SU-DHL-6 (cell line): ENCODE measurements around the gene MDP1.
A peak's percentile ranks its signal among the peaks of the same experiment; 100 is the strongest.

Experiments used
- H2AFZ ChIP-seq: fragments of 200-600 bp; sonication (generic); 2 replicates; pipeline ENCODE4 v1.6.1; 2014; ENCODE audit warnings: low read depth, mild to moderate bottlenecking, moderate library complexity, mixed read lengths, antibody characterized with exemption, low read length; ENCODE audit not compliant: severe bottlenecking
- H3F3A ChIP-seq: fragments of 200-600 bp; shearing (Covaris generic); 2 replicates; pipeline ENCODE4 v1.6.0; 2016; ENCODE audit warnings: antibody characterized with exemption, mild to moderate bottlenecking; ENCODE audit not compliant: insufficient read depth
- H3K27ac ChIP-seq: fragments of 200-600 bp; sonication (generic); 2 replicates; pipeline ENCODE4 v1.5.1; 2016; ENCODE audit warnings: low read depth, mild to moderate bottlenecking, low read length, moderate library complexity, mixed read lengths
- H3K27me3 ChIP-seq: fragments of 200-600 bp; sonication (generic), shearing (Covaris generic); 2 replicates; pipeline ENCODE4 v1.6.0; 2014; ENCODE audit warnings: mild to moderate bottlenecking, low read length
- H3K36me3 ChIP-seq: fragments of 200-600 bp; sonication (generic); 2 replicates; pipeline ENCODE4 v1.6.1; 2014; ENCODE audit warnings: mild to moderate bottlenecking, low read length, mixed read lengths
- H3K4me2 ChIP-seq: fragments of 300-600, 200-600 bp; shearing (Covaris generic), sonication (generic); 2 replicates; pipeline ENCODE4 v1.6.0; 2014; ENCODE audit warnings: low read length, low read depth, mild to moderate bottlenecking; ENCODE audit not compliant: poor library complexity, severe bottlenecking
- H3K4me3 ChIP-seq: fragments of 200-600 bp; sonication (generic); 2 replicates; pipeline ENCODE4 v1.5.1; 2014; ENCODE audit warnings: antibody characterized with exemption, low read length, mild to moderate bottlenecking, mixed read lengths; ENCODE audit not compliant: insufficient read depth, poor library complexity, severe bottlenecking
- H3K79me2 ChIP-seq: fragments of 200-600 bp; sonication (generic); 2 replicates; pipeline ENCODE4 v1.6.1; 2014; ENCODE audit warnings: mild to moderate bottlenecking, low read length, moderate library complexity; ENCODE audit not compliant: insufficient read depth
- H3K9ac ChIP-seq: fragments of 200-600 bp; sonication (generic); 2 replicates; pipeline ENCODE4 v1.7.0; 2014; ENCODE audit warnings: mild to moderate bottlenecking, low read length
- H3K9me2 ChIP-seq: fragments of 200-600 bp; sonication (generic); replicated peaks from 2 replicates; pipeline ENCODE4 v1.6.1; 2014; ENCODE audit warnings: low read length; ENCODE audit not compliant: insufficient read depth
- H3K9me3 ChIP-seq: fragments of 200-600 bp; sonication (generic); 2 replicates; pipeline ENCODE4 v1.6.1; 2014; ENCODE audit warnings: low read length, mixed read lengths; ENCODE audit not compliant: insufficient read depth
- H4K20me1 ChIP-seq: fragments of 200-600 bp; sonication (generic); 2 replicates; pipeline ENCODE4 v1.6.1; 2014; ENCODE audit warnings: low read depth, mild to moderate bottlenecking, antibody characterized with exemption, low read length, moderate library complexity, mixed read lengths
- EZH2phosphoT487 ChIP-seq: fragments of 200-600 bp; sonication (generic), shearing (Covaris generic); conservative IDR thresholded peaks from 2 replicates; pipeline ENCODE4 v1.6.1; 2018; ENCODE audit warnings: mild to moderate bottlenecking, antibody characterized with exemption, low read length, moderate library complexity, mixed read lengths
- TF ChIP-seq, protein P1 (sequence below): fragments of 200-600 bp; sonication (generic); IDR thresholded peaks from one replicate; pipeline ENCODE4 v1.5.1; 2017; ENCODE audit warnings: antibody characterized with exemption, mild to moderate bottlenecking, low read length, moderate library complexity; ENCODE audit not compliant: insufficient read depth, poor library complexity, severe bottlenecking

Gene MDP1

DNA sequence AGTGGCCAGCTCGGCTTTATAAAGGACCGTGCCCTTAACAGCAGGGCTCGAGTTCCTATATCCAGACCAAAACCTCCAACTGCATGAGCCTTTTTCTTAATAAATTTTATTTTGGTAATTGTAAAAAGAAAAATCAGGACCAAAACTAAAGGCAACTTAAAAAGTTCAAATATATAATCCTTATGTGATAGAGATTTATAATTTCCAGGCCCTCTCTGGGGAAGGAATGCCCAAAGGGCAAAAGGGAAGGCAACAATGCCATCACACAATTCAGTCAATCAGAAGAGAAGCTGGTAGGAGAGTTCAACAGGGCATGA, 26.8 kb downstream of the MDP1 start:
- Histone ChIP-seq H3K9ac (peak overlapping the region; percentile 72), H3K9me2 (no peaks in the 10 kb centered on the region), H3K4me2 (peak overlapping the region; percentile 71), H3K79me2 (peaks cover under 1% of the 10 kb centered on the region; the same call in 1 of the 2 replicates), H3K9me3 (no peaks in the 10 kb centered on the region), H3K36me3 (no peaks in the 10 kb centered on the region), H3K4me3 (peak overlapping the region; percentile 81), H3K27ac (peak overlapping the region; percentile 63), H3F3A (peaks cover 14% of the 10 kb centered on the region), H3K27me3 (no peaks in the 10 kb centered on the region), H2AFZ (peak overlapping the region; percentile 56), H4K20me1 (no peaks in the 10 kb centered on the region)
- TF ChIP-seq EZH2phosphoT487 = no peak
- TF ChIP-seq, protein P1, sequence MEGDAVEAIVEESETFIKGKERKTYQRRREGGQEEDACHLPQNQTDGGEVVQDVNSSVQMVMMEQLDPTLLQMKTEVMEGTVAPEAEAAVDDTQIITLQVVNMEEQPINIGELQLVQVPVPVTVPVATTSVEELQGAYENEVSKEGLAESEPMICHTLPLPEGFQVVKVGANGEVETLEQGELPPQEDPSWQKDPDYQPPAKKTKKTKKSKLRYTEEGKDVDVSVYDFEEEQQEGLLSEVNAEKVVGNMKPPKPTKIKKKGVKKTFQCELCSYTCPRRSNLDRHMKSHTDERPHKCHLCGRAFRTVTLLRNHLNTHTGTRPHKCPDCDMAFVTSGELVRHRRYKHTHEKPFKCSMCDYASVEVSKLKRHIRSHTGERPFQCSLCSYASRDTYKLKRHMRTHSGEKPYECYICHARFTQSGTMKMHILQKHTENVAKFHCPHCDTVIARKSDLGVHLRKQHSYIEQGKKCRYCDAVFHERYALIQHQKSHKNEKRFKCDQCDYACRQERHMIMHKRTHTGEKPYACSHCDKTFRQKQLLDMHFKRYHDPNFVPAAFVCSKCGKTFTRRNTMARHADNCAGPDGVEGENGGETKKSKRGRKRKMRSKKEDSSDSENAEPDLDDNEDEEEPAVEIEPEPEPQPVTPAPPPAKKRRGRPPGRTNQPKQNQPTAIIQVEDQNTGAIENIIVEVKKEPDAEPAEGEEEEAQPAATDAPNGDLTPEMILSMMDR = no peak

DNA sequence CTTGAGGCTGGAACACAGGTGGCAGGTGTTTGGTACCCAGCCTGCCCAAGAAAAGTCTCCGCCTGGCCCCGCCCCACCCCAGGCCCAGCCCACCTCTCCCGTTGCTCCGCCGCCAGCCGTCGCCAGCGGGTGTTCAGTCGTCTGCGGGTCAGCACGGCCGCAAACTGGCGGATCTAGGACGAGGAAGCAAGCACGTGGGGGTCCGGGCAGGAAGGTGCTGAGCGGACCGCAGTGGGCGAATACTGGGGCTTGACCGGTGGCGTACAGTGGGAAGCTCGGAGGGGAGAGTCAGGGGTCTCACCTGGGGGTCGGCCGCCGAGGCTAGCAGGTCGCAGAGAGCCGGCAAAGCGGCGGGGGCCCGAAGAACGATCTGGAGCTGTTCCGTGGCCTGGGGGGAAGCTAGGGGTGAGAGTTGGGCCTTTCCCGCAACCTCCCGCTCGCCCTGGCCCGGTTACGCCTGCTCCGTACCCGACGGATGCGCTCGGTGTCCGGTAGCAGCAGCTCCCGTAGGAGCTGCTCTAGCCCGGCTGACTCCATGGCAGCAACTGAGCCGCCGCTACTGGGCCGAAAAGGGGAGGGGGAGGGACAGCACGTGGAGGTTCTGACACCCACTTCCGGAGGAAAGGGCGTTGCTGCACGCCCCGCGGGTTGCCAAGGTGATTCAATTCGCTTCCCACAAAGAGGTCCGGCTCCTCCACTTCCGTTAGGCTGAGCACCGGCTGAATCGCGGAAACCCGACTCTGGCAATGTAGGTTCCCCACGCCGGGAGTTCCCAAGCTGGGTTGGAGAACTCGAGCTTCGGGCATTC, 27.4 kb downstream of the MDP1 start, which contains the start of gene IPO4:
Gene IPO4, minus strand, starts transcription at position 566 of the 808 bp plus-strand sequence. Its CDS starts 29 bp downstream, at position 537.
- no peaks in the 10 kb centered on the region for H3K9me2 ChIP-seq
- H3K9ac ChIP-seq = peak within 1 kb of the TSS; percentile 72
- H3K4me2 ChIP-seq = peak within 1 kb of the TSS; percentile 71
- TF ChIP-seq, protein P1 = no peak
- TF ChIP-seq EZH2phosphoT487 = no peak
- peaks cover 14% of the 10 kb centered on the region for H3F3A ChIP-seq
- no peaks in the 10 kb centered on the region for H3K27me3 ChIP-seq
- H3K36me3 ChIP-seq = no peaks in the 10 kb centered on the region
- peak within 1 kb of the TSS; percentile 56 for H2AFZ ChIP-seq
- no peaks in the 10 kb centered on the region for H3K79me2 ChIP-seq
- H3K9me3 ChIP-seq = no peaks in the 10 kb centered on the region
- H3K4me3 ChIP-seq = peak within 1 kb of the TSS; percentile 81
- H3K27ac ChIP-seq = peak within 1 kb of the TSS; percentile 63
- no peaks in the 10 kb centered on the region for H4K20me1 ChIP-seq

DNA sequence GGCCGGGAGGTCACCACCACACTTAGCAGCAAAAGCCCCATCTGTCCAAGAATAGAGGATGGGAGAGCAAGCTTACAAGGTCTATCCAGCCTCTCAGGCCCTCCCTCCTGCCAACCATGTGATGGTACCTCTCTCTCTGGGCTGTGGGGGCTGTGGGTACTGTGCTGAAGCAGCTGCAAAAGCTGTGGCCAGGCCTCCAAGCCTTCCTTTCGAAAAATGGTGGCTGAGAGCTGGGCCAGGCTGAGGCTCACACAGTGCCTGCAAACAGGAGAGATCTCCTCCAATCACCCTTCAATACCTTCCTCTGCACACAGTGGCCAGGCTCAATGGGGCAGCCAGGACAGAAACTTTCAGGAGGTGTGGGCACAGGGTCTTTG, 28.3 kb downstream of the MDP1 start:
- Histone ChIP-seq H3K27me3 (no peaks in the 10 kb centered on the region), H3K9me3 (no peaks in the 10 kb centered on the region), H3K9ac (peak overlapping the region; percentile 72), H2AFZ (no peak overlapping the region), H3K9me2 (no peaks in the 10 kb centered on the region), H3K27ac (peak overlapping the region; percentile 44; the same call in 1 of the 2 replicates), H4K20me1 (no peaks in the 10 kb centered on the region), H3K4me3 (peak overlapping the region; percentile 81), H3K4me2 (peak overlapping the region; percentile 71), H3F3A (peaks cover 14% of the 10 kb centered on the region), H3K36me3 (no peaks in the 10 kb centered on the region), H3K79me2 (no peaks in the 10 kb centered on the region)
- no peak for TF ChIP-seq EZH2phosphoT487
- TF ChIP-seq, protein P1 = no peak
